Peyer's patch (tissue), 4 donors: ENCODE results near the gene CRACR2B. TPM values are rescaled to one million over a fixed set of nuclear protein-coding genes. Genes with fewer than 3 reads are reported as not detected.

Source experiments
- DNase-seq, 3 donors: peaks; one replicate each; pipeline ENCODE4 v3.0.0-alpha.2; 2017 to 2019
- H3K27ac ChIP-seq, 4 donors: fragments of 200-600 bp; sonication (generic); one replicate each; pipeline ENCODE4 v1.5.1; 2016 to 2019
- H3K27me3 ChIP-seq, 2 donors: fragments of 200-600 bp; sonication (generic); one replicate each; pipeline ENCODE4 v1.5.1; 2019
- H3K36me3 ChIP-seq, 3 donors: fragments of 200-600 bp; sonication (generic); one replicate each; pipeline ENCODE4 v1.5.1; 2016 to 2019
- H3K4me1 ChIP-seq, 4 donors: fragments of 200-600 bp; sonication (generic); one replicate each; pipeline ENCODE4 v1.5.1; 2016 to 2019
- H3K4me3 ChIP-seq, 4 donors: fragments of 200-600 bp; sonication (generic); 1 replicate in 3 of 4; 2 replicates in 1 of 4; pipeline ENCODE4 v1.5.1; 2016 to 2019; ENCODE audit warnings: mild to moderate bottlenecking in 1 of 4
- H3K9me3 ChIP-seq, 4 donors: fragments of 200-600 bp; sonication (generic); one replicate each; pipeline ENCODE4 v1.5.1; 2016 to 2019; ENCODE audit warnings: mild to moderate bottlenecking in 1 of 4
- CTCF ChIP-seq, 6 experiments: fragments of 450-650 bp in 4 of 6; fragments of 200-600 bp in 2 of 6; sonication (generic) in 1 of 6; IDR thresholded peaks; one replicate each; pipeline ENCODE4 v1.5.1; 2017 to 2019; ENCODE audit warnings: antibody characterized with exemption in 6 of 6, mild to moderate bottlenecking in 3 of 6, moderate library complexity in 1 of 6
- POLR2A ChIP-seq, 2 donors: fragments of 450-650 bp; IDR thresholded peaks; one replicate each; pipeline ENCODE4 v1.5.1; 2017; ENCODE audit warnings: antibody characterized with exemption in 2 of 2, mild to moderate bottlenecking in 2 of 2, moderate library complexity in 2 of 2
- total RNA-seq, 4 donors: library from RNA; depleted of rRNA; stranded (reverse); fragments of >200 nt; gene quantifications; one replicate each; pipeline ENCODE4 v1.1.0, GENCODE V29; 2016

The CRACR2B gene
- total RNA-seq, 4 donors from 2014 or later: 44.0 to 175 (median 110) TPM

DNA sequence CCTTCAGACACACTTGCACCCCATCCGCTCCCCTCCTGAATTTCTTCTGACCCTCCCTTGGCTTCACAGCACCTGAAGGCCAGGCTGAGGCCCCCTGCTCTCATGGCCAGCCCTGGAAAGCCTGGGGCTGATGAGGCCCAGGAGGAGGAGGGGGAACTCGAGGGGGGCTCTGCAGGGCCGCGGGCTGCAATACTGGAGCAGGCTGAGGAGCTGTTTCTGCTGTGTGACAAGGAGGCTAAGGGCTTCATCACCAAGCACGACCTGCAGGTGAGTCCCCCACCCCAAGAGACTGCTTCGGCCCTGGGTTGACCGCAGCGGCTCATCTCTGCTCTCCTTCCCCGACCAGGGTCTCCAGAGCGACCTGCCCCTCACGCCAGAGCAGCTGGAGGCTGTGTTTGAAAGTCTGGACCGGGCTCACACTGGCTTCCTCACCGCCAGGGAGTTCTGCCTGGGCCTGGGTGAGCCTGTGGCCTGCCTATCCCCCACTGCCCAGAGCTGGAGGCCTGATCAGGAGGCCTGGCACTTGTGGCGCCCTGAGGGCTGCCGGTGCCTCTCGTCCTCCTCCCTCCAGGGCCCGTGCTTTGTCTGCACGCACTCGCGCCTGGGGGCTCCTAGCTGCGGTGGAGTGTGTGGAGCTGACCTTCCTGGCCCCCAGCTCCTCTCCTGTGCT, 922 bp downstream of the CRACR2B start:
- Histone ChIP-seq H3K27ac (peak overlapping the region; percentile 81 to 94 (median 85)), H3K4me3 (peak overlapping the region in 2 of 4 donors; percentile 39 to 49), H3K4me1 (peaks cover 18 to 80% (median 42%) of the 10 kb centered on the region in 4 donors), H3K9me3 (no peaks in the 10 kb centered on the region), H3K27me3 (peaks cover 0 to 20% of the 10 kb centered on the region in 2 donors), H3K36me3 (peaks cover 0 to 21% (median 0%) of the 10 kb centered on the region in 3 donors)
- no peak for DNase-seq
- TF ChIP-seq POLR2A (IDR thresholded peaks at IDR 0.05) (no peak), CTCF (IDR thresholded peaks at IDR 0.05) (no peak)

DNA sequence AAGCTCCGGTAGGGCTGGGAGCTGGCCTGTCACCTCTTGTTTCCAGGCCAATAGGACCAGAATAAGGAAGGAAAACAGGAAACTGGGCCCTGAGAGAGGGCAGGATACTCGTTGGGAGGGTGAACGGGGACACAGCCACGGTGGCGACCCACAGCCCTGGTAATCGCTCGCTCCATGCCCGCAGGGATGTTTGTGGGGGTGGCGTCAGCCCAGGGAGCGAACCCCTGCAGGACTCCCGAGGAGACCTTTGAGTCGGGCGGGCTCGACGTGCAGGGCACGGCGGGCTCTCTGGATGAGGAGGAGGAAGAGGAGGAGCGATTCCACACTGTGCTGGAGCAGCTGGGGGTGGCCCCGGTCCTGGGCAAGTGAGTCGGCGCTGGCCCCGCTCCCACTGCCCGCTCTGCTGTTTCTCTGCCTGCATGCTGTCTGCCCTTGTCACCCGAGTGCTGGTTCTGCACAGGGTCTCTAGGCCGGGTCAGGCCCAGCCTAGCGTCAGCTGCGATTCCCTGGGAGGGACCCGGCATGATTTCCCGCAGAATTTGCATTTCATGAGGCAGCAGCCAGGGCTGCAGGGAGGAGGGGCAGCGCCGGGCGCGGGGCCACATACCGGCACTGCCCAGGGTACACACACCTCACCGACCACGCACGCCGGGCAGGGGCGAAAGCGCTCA, 1.6 kb downstream of the CRACR2B start:
- TF ChIP-seq CTCF (IDR thresholded peaks at IDR 0.05) (no peak), POLR2A (IDR thresholded peaks at IDR 0.05) (no peak)
- H3K36me3 ChIP-seq: peaks cover 0 to 14% (median 0%) of the 10 kb centered on the region in 3 donors
- peaks cover 19 to 87% (median 42%) of the 10 kb centered on the region in 4 donors for H3K4me1 ChIP-seq
- no peaks in the 10 kb centered on the region for H3K9me3 ChIP-seq
- H3K27ac ChIP-seq: peak overlapping the region; percentile 81 to 94 (median 85)
- H3K4me3 ChIP-seq: peak overlapping the region; percentile 33 to 49 (median 41)
- peaks cover 0 to 20% of the 10 kb centered on the region in 2 donors for H3K27me3 ChIP-seq
- DNase-seq: peak in 2 of 3 donors; percentile 65 to 72

DNA sequence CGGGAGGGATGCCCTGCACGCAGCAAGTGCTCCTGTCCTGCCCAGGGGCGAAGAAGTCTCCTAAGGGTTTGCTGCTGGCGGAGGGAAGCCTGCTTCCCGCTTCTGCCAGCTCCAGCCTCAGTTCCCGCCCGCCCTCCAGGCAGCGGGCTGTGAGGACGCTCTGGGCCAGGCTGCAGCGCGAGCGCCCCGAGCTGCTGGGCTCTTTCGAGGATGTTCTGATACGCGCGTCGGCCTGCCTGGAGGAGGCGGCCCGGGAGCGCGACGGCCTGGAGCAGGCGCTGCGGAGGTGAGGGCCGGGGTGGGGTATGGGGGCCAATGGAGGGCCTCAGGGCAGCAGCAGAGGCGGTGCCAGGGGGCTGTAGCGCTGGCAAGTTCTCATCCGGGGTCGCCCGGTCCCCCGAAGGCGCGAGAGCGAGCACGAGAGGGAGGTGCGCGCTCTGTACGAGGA, 2.2 kb downstream of the CRACR2B start:
- Histone ChIP-seq H3K4me3 (peak overlapping the region; percentile 33 to 49 (median 41)), H3K27ac (peak overlapping the region; percentile 11 to 85 (median 53)), H3K9me3 (no peaks in the 10 kb centered on the region), H3K4me1 (peaks cover 23 to 92% (median 42%) of the 10 kb centered on the region in 4 donors), H3K27me3 (peaks cover 0 to 20% of the 10 kb centered on the region in 2 donors), H3K36me3 (peaks cover 0 to 8% (median 0%) of the 10 kb centered on the region in 3 donors)
- no peak for DNase-seq
- TF ChIP-seq POLR2A (IDR thresholded peaks at IDR 0.05) (peak in 1 of 2 donors; percentile 41), CTCF (IDR thresholded peaks at IDR 0.05) (no peak)

GRCh38 chr11:830295-831117, 2.8 kb downstream of the CRACR2B start:
- Histone ChIP-seq H3K4me3 (peak overlapping the region; percentile 33 to 49 (median 41)), H3K27ac (peak overlapping the region; percentile 11 to 85 (median 53)), H3K4me1 (peaks cover 23 to 90% (median 42%) of the 10 kb centered on the region in 4 donors), H3K27me3 (peaks cover 0 to 20% of the 10 kb centered on the region in 2 donors), H3K9me3 (no peaks in the 10 kb centered on the region), H3K36me3 (peaks cover 0 to 2% (median 0%) of the 10 kb centered on the region in 3 donors)
- TF ChIP-seq CTCF (IDR thresholded peaks at IDR 0.05): no peak
- TF ChIP-seq POLR2A (IDR thresholded peaks at IDR 0.05): no peak
- DNase-seq: peak; percentile 79 to 91 (median 84)
